ENCODE data around the gene HSPA12A. TPM values are rescaled to one million over a fixed set of nuclear protein-coding genes. Genes with fewer than 3 reads are reported as not detected.

Gene HSPA12A
- total RNA-seq, 1 donor from 2014 or later = 4.0 TPM

DNA sequence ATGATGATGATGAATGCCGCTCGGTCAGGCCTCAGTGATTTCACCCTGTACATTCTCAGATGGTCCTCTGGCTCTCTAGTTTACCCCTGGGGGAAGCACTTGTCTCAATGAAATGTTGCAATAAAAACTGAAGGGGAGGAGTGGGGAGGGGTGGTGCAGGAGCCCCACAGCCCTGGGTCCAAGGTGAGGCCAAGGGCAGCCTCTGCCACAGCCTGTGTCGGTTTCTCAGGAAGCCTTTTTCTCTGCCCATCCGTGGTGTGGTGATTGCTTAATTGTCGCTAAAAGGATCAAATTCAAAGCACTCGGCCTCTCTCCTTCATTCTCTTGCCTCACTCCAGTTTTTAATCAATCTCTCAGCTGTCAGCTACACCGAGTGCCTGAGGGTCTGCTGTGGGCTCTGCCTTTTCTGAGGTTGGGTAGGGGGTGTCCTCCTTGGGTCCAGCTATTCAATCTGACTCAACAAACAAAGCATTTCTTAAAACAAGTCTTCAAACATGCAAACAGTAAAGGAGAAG is 39.1 kb upstream of the HSPA12A start:
- TF ChIP-seq, protein P1, sequence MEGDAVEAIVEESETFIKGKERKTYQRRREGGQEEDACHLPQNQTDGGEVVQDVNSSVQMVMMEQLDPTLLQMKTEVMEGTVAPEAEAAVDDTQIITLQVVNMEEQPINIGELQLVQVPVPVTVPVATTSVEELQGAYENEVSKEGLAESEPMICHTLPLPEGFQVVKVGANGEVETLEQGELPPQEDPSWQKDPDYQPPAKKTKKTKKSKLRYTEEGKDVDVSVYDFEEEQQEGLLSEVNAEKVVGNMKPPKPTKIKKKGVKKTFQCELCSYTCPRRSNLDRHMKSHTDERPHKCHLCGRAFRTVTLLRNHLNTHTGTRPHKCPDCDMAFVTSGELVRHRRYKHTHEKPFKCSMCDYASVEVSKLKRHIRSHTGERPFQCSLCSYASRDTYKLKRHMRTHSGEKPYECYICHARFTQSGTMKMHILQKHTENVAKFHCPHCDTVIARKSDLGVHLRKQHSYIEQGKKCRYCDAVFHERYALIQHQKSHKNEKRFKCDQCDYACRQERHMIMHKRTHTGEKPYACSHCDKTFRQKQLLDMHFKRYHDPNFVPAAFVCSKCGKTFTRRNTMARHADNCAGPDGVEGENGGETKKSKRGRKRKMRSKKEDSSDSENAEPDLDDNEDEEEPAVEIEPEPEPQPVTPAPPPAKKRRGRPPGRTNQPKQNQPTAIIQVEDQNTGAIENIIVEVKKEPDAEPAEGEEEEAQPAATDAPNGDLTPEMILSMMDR (IDR thresholded peaks at IDR 0.05) = no peak
- DNase-seq (ENCODE audit: extremely low spot score, unreplicated experiment) = no peak

DNA sequence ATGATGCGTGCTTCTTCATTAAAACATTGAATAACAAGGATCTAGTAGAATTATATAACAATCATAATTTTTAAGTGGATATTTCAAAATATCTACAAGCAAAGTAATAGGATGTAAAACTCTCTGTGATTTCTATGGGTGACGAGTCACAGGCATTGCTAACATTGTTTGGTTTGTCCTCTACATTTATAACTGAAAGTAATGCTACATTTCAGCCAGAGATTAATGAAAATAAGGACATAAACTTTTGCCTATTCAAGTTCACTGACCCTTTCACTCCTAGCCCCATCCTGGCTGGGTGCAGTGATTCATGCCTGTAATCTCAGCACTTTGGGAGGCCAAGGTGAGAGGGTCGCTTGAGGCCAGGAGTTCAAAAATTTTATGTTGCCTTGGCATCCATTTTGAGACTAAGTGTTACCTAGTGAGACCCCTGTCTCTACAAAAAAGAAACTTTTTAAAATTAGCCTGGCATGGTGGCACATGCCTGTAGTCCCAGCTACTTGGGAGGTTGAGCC is 38.4 kb upstream of the HSPA12A start:
- no peaks in the 10 kb centered on the region for H3K9me3 Mint-ChIP-seq (ENCODE audit: unreplicated experiment)
- no peaks in the 10 kb centered on the region for H3K36me3 Mint-ChIP-seq (ENCODE audit: unreplicated experiment)
- TF ChIP-seq, protein P1 (IDR thresholded peaks at IDR 0.05) = no peak
- no peak for DNase-seq (ENCODE audit: extremely low spot score, unreplicated experiment)
- no peak overlapping the region for H3K4me3 Mint-ChIP-seq (ENCODE audit: unreplicated experiment)
- H3K27me3 Mint-ChIP-seq (ENCODE audit: unreplicated experiment) = peaks cover 10% of the 10 kb centered on the region
- no peak overlapping the region for H3K27ac Mint-ChIP-seq (ENCODE audit: unreplicated experiment)
- H3K4me1 Mint-ChIP-seq (ENCODE audit: unreplicated experiment) = no peaks in the 10 kb centered on the region

More for the DNA sequence above, 39.1 kb upstream of the HSPA12A start:
- no peak overlapping the region for H3K27ac Mint-ChIP-seq (ENCODE audit: unreplicated experiment)
- no peaks in the 10 kb centered on the region for H3K4me1 Mint-ChIP-seq (ENCODE audit: unreplicated experiment)
- no peak overlapping the region for H3K4me3 Mint-ChIP-seq (ENCODE audit: unreplicated experiment)
- H3K27me3 Mint-ChIP-seq (ENCODE audit: unreplicated experiment) = peaks cover 10% of the 10 kb centered on the region
- H3K36me3 Mint-ChIP-seq (ENCODE audit: unreplicated experiment) = no peaks in the 10 kb centered on the region
- no peaks in the 10 kb centered on the region for H3K9me3 Mint-ChIP-seq (ENCODE audit: unreplicated experiment)

DNA sequence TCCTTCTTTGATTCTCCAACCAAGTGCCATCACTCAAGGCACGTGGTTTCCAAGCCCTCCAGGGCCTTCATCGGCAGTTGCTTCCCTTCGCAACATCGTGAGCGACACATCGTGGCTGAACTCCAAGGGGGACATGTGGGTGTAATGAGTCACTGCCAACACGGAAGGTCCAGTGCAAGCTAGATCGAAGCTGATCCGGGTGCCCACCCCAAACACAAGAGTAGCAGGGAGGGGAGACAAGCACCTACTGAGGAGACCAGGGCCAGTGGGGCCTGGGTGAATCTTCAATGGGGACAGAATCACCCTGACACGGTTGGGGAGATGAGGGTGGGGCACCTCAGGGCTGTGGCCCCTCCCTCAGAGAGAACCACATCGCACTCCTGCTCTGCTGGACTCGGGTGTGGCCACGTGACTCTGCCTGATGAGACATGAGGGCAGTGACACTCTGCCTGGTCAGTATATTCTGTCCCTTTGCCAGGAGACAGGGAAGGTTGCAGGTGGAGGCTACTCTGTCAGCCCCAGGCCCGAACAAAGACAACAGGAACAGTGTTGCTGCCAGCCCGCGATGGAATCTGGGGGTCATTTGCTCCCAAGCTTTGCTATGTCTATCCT is 36.8 kb upstream of the HSPA12A start:
- no peaks in the 10 kb centered on the region for H3K9me3 Mint-ChIP-seq (ENCODE audit: unreplicated experiment)
- DNase-seq (ENCODE audit: extremely low spot score, unreplicated experiment) = no peak
- TF ChIP-seq, protein P1 (IDR thresholded peaks at IDR 0.05) = no peak

DNA sequence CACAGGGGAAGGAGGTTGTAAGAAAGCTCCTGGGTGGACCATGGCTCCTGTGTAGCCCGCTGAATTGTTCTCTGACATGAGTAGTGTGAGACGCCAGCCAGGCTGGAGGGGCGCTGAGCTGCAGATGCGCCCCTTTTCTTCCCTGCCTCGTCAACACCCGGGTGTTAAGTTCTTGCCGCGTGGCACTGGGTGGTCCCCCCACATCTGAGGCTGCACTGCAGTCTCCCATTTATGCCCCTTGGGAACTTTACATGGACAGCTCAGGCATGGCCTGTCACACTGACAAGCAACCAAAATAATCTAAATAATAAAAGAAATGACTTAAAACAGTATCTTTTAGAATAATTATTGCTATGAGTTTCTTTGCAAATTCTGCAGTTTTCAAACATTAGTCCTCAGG is 34.6 kb upstream of the HSPA12A start:
- no peaks in the 10 kb centered on the region for H3K36me3 Mint-ChIP-seq (ENCODE audit: unreplicated experiment)
- TF ChIP-seq, protein P1 (IDR thresholded peaks at IDR 0.05) = no peak
- DNase-seq (ENCODE audit: extremely low spot score, unreplicated experiment) = no peak
- no peaks in the 10 kb centered on the region for H3K9me3 Mint-ChIP-seq (ENCODE audit: unreplicated experiment)
- H3K27ac Mint-ChIP-seq (ENCODE audit: unreplicated experiment) = no peak overlapping the region
- H3K4me1 Mint-ChIP-seq (ENCODE audit: unreplicated experiment) = no peaks in the 10 kb centered on the region
- no peak overlapping the region for H3K4me3 Mint-ChIP-seq (ENCODE audit: unreplicated experiment)
- H3K27me3 Mint-ChIP-seq (ENCODE audit: unreplicated experiment) = no peaks in the 10 kb centered on the region

More for the DNA sequence above, 36.8 kb upstream of the HSPA12A start:
- H3K27me3 Mint-ChIP-seq (ENCODE audit: unreplicated experiment) = peaks cover 10% of the 10 kb centered on the region
- no peak overlapping the region for H3K27ac Mint-ChIP-seq (ENCODE audit: unreplicated experiment)
- H3K36me3 Mint-ChIP-seq (ENCODE audit: unreplicated experiment) = no peaks in the 10 kb centered on the region
- H3K4me3 Mint-ChIP-seq (ENCODE audit: unreplicated experiment) = no peak overlapping the region
- no peaks in the 10 kb centered on the region for H3K4me1 Mint-ChIP-seq (ENCODE audit: unreplicated experiment)

DNA sequence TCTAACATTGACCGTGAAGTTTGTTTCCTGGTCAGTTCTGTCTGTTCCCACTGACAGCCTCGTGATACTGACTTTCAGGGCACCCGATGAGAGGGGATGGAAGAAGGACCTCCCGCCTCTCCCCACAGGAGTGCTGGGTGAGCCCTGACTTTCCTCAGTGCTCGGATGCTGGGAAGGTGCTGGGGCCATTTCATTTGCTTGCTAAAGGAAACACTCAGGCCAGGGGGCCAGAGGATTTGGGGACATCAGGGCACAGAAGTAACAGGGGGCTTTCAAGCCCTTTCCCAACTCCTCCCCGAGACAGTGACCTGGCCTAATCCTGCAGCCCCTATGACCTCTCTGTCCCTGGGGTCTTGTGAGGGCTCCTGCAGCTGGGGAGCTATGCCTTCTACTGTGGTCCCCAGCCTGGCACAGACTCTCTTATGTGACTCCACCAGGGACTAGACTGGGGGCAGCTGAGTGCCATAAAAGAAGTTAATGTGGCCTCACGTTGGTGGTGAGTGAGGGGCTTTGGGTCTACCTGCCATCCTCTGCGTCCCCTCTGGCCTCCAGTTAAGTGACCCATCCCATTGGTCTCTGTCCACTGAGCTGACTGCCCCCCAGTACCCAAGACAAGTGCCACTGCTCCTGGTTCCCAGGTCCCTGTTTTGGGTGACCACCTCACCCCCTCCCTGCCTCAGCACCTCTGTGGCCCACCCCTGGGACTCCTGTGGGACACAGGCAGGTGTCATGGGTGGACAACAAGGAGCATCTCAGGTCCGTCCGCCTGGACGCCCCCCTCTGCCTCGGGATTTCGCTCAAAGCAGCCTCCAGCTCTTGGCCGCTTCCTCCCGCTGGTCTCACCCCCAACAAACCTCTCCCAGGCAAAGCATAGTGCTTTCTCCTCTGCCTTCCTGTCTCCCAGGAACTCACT is 33.4 kb upstream of the HSPA12A start:
- Mint-ChIP-seq H3K9me3 (ENCODE audit: unreplicated experiment) (no peaks in the 10 kb centered on the region), H3K27ac (ENCODE audit: unreplicated experiment) (no peak overlapping the region), H3K4me3 (ENCODE audit: unreplicated experiment) (no peak overlapping the region), H3K36me3 (ENCODE audit: unreplicated experiment) (no peaks in the 10 kb centered on the region), H3K4me1 (ENCODE audit: unreplicated experiment) (peaks cover 6% of the 10 kb centered on the region), H3K27me3 (ENCODE audit: unreplicated experiment) (no peaks in the 10 kb centered on the region)
- no peak for DNase-seq (ENCODE audit: extremely low spot score, unreplicated experiment)
- TF ChIP-seq, protein P1 (IDR thresholded peaks at IDR 0.05) = no peak
